HCT116 (cell line): Measurements from ENCODE around the gene PSMC3. TPM values are rescaled to one million over a fixed set of nuclear protein-coding genes. Genes with fewer than 3 reads are reported as not detected.

Experiments
- ATAC-seq: fragments of 200-7000 bp; cut with Tn5 transposase; 2 replicates; pipeline ENCODE4 v1.9.1; 2020; ENCODE audit warnings: mild to moderate bottlenecking, moderate library complexity
- BruUV-seq: library from RNA; stranded (reverse); fragments of 400-500 nt; replicated peaks from 2 replicates; lab custom pipeline; 2021; lab: Mats Ljungman, UMichigan
- CTCF ChIA-PET: fragments of 300-600 bp; sonication (Branson Sonifier 250); formaldehyde crosslinking; loops from one replicate; lab custom pipeline; 2021; ENCODE audit warnings: antibody characterized with exemption; lab: Charles Lee
- POLR2A ChIA-PET: fragments of 300-600, 350-600 bp; sonication (Branson Sonifier 250); formaldehyde crosslinking; loops from one replicate; lab custom pipeline; 2021; ENCODE audit warnings: antibody characterized with exemption; lab: Charles Lee
- RAD21 ChIA-PET, 2 experiments: fragments of 300-600 bp; sonication (Branson Sonifier 250); formaldehyde crosslinking; loops; one replicate each; lab custom pipeline; 2023; ENCODE audit warnings: low total read pairs in 2 of 2; ENCODE audit not compliant: uncharacterized antibody in 2 of 2, unreplicated experiment in 2 of 2, low non-redundant PET in 1 of 2; lab: Charles Lee
- DNase-seq: peaks from one replicate; pipeline ENCODE4 v3.0.0-alpha.2; 2010; ENCODE audit warnings: low read depth, low spot score
- H2AFZ ChIP-seq: fragments of 200-600 bp; shearing (Covaris generic), sonication (generic); 2 replicates; pipeline ENCODE4 v1.6.1; 2017; ENCODE audit warnings: low read depth, mixed run types, mixed read lengths, antibody characterized with exemption, low read length; ENCODE audit not compliant: poor library complexity, severe bottlenecking
- H3K27ac ChIP-seq: 2 replicates; pipeline ENCODE4 v1.5.1; 2012; ENCODE audit warnings: low read depth, low read length
- H3K27me3 ChIP-seq: fragments of 200-600 bp; sonication (generic); 2 replicates; pipeline ENCODE4 v1.6.1; 2016; ENCODE audit warnings: mixed run types, low read length, mixed read lengths; ENCODE audit not compliant: insufficient read depth
- H3K36me3 ChIP-seq, 2 experiments: fragments of 200-500 bp in 1 of 2; fragments of 200-600 bp in 1 of 2; sonication (Bioruptor generic) in 1 of 2; sonication (generic) in 1 of 2; 2 replicates each; pipeline versions ENCODE4 v1.5.1 to v1.6.1; 2014 to 2016; ENCODE audit warnings: low read length in 2 of 2, inconsistent platforms in 1 of 2, mixed read lengths in 1 of 2, mixed run types in 1 of 2; ENCODE audit not compliant: insufficient read depth in 2 of 2, control insufficient read depth in 1 of 2
- H3K4me1 ChIP-seq, 2 experiments: fragments of 200-600 bp in 1 of 2; sonication (generic) in 1 of 2; 2 replicates each; pipeline versions ENCODE4 v1.5.1 to v1.6.1; 2012 to 2017; ENCODE audit warnings: low read length in 2 of 2, inconsistent platforms in 1 of 2, mild to moderate bottlenecking in 1 of 2, mixed read lengths in 1 of 2, mixed run types in 1 of 2, moderate library complexity in 1 of 2; ENCODE audit not compliant: insufficient read depth in 2 of 2, control insufficient read depth in 1 of 2
- H3K4me2 ChIP-seq: fragments of 200-600 bp; sonication (generic); 2 replicates; pipeline ENCODE4 v1.6.1; 2017; ENCODE audit warnings: mixed run types, low read length, mixed read lengths
- H3K4me3 ChIP-seq, 2 experiments: fragments of 200-600 bp in 1 of 2; sonication (generic) in 1 of 2; replicated peaks in 1 of 2; 2 replicates each; pipeline ENCODE4 v1.5.1; 2011 to 2016; ENCODE audit warnings: low read length in 2 of 2, control low read depth in 1 of 2, low read depth in 1 of 2, mild to moderate bottlenecking in 1 of 2, mixed read lengths in 1 of 2, mixed run types in 1 of 2
- H3K79me2 ChIP-seq: fragments of 200-600 bp; sonication (generic); 2 replicates; pipeline ENCODE4 v1.6.1; 2017; ENCODE audit warnings: mild to moderate bottlenecking, mixed run types, low read length, moderate library complexity, mixed read lengths; ENCODE audit not compliant: insufficient read depth
- H3K9ac ChIP-seq: fragments of 200-600 bp; sonication (generic); 2 replicates; pipeline ENCODE4 v1.6.1; 2016; ENCODE audit warnings: low read length, mixed read lengths
- H3K9me2 ChIP-seq: fragments of 200-600 bp; sonication (generic), shearing (Covaris generic); 2 replicates; pipeline ENCODE4 v1.6.1; 2017; ENCODE audit warnings: mixed run types, mild to moderate bottlenecking, moderate library complexity; ENCODE audit not compliant: insufficient read depth
- H3K9me3 ChIP-seq, 2 experiments: fragments of 200-500 bp in 1 of 2; fragments of 200-600 bp in 1 of 2; sonication (Bioruptor generic) in 1 of 2; sonication (generic) in 1 of 2; 2 replicates each; pipeline ENCODE4 v1.6.1; 2014 to 2017; ENCODE audit warnings: low read length in 2 of 2, mixed read lengths in 2 of 2, inconsistent platforms in 1 of 2, low read depth in 1 of 2, mild to moderate bottlenecking in 1 of 2, mixed run types in 1 of 2, moderate library complexity in 1 of 2; ENCODE audit not compliant: control insufficient read depth in 1 of 2, insufficient read depth in 1 of 2
- H4K20me1 ChIP-seq: fragments of 200-600 bp; sonication (generic), shearing (Covaris generic); 2 replicates; pipeline ENCODE4 v1.6.1; 2017; ENCODE audit warnings: mixed run types, mild to moderate bottlenecking, moderate library complexity; ENCODE audit not compliant: insufficient read depth
- ATF3 ChIP-seq: IDR thresholded peaks from 2 replicates; pipeline ENCODE4 v1.6.1; 2012
- CBX3 ChIP-seq: IDR thresholded peaks from 2 replicates; pipeline ENCODE4 v1.6.1; 2012; ENCODE audit warnings: low read depth
- ELF1 ChIP-seq: IDR thresholded peaks from 2 replicates; pipeline ENCODE4 v1.6.1; 2012; ENCODE audit warnings: low read depth, borderline replicate concordance
- EZH2 ChIP-seq: fragments of 200-600 bp; sonication (generic); IDR thresholded peaks from 2 replicates; pipeline ENCODE4 v1.6.1; 2017; ENCODE audit warnings: antibody characterized with exemption, mixed run types
- EZH2phosphoT487 ChIP-seq: fragments of 200-600 bp; IDR thresholded peaks from 2 replicates; pipeline ENCODE4 v1.6.1; 2018; ENCODE audit warnings: antibody characterized with exemption, borderline replicate concordance
- FOSL1 ChIP-seq: IDR thresholded peaks from 2 replicates; pipeline ENCODE4 v1.6.1; 2012; ENCODE audit warnings: low read depth
- JUND ChIP-seq: IDR thresholded peaks from 2 replicates; pipeline ENCODE4 v1.6.1; 2012
- MAX ChIP-seq: IDR thresholded peaks from 2 replicates; pipeline ENCODE4 v1.6.1; 2012
- POLR2A ChIP-seq: IDR thresholded peaks from 2 replicates; pipeline ENCODE4 v1.7.0; 2011; ENCODE audit warnings: borderline replicate concordance; ENCODE audit not compliant: insufficient read depth, insufficient read length; ENCODE audit errors: extremely low read depth
- POLR2AphosphoS5 ChIP-seq: IDR thresholded peaks from 2 replicates; pipeline ENCODE4 v1.6.1; 2011; ENCODE audit warnings: mild to moderate bottlenecking, low read depth, low read length, moderate library complexity
- SIN3A ChIP-seq: IDR thresholded peaks from 2 replicates; pipeline ENCODE4 v1.6.1; 2012; ENCODE audit warnings: low read depth
- SP1 ChIP-seq: IDR thresholded peaks from 2 replicates; pipeline ENCODE4 v1.6.1; 2012; ENCODE audit warnings: low read depth
- SRF ChIP-seq: IDR thresholded peaks from 2 replicates; pipeline ENCODE4 v1.6.1; 2012; ENCODE audit warnings: low read depth
- ZBTB33 ChIP-seq: IDR thresholded peaks from 2 replicates; pipeline ENCODE4 v1.6.1; 2011; ENCODE audit warnings: mild to moderate bottlenecking, low read length, moderate library complexity; ENCODE audit not compliant: insufficient replicate concordance; ENCODE audit errors: extremely low read depth
- ZFX ChIP-seq: fragments of 450-650 bp; IDR thresholded peaks from 2 replicates; pipeline ENCODE4 v1.6.1; 2017
- ZNF274 ChIP-seq: fragments of 200-500 bp; sonication (Bioruptor generic); IDR thresholded peaks from 2 replicates; pipeline ENCODE4 v1.6.1; 2014; ENCODE audit warnings: mild to moderate bottlenecking, low read depth, low read length, inconsistent platforms
- intact Hi-C: fragments of 100-400 bp; cut with micrococcal nuclease; formaldehyde crosslinking; loops from 2 replicates; pipeline ENCODE4 v1.10.0; 2022
- total RNA-seq: library from RNA; stranded (reverse); gene quantifications from one replicate; pipeline ENCODE4 v1.2.1, GENCODE V29; 2021; ENCODE audit not compliant: unreplicated experiment

Gene PSMC3
- total RNA-seq, 1 experiment from 2014 or later, result 155 TPM

DNA sequence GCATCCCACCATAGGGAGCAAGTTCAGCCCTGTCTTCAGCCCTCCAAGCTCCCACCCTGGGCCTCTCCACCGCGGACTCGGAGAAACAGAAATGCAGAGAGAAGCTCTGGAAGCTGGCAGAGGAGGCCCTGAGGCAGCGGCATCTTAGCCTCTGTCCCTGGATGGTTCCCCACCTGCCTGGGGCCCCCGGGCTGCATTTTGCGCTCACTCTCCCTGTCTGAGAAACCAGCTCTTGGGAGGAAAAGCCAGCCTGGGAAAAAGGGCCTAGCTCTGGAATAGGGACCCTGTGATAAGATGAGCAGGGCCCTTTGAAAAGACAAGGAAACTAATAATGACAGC, 35.8 kb downstream of the PSMC3 start:
- H2AFZ ChIP-seq, result no peak overlapping the region
- H3K27ac ChIP-seq, result no peak overlapping the region
- BruUV-seq, result no TSS peak
- TF ChIP-seq POLR2AphosphoS5, result no peak
- TF ChIP-seq SRF, result no peak
- no peak for TF ChIP-seq POLR2A
- TF ChIP-seq ATF3, result no peak
- no peak for TF ChIP-seq JUND
- TF ChIP-seq, all 23 proteins: peak for 0
- Histone ChIP-seq H3K4me3 (no peak overlapping the region), H3K9ac (no peak overlapping the region), H3K79me2 (no peaks in the 10 kb centered on the region), H3K27me3 (no peaks in the 10 kb centered on the region), H4K20me1 (no peaks in the 10 kb centered on the region), H3K9me2 (no peaks in the 10 kb centered on the region), H3K4me2 (no peak overlapping the region), H3K4me1 (no peaks in the 10 kb centered on the region), H3K36me3 (no peaks in the 10 kb centered on the region), H3K9me3 (no peaks in the 10 kb centered on the region)
- ChIA-PET CTCF (interaction anchor here (1.3 kb wide), 1 partner anchor 14 kb away, joined by 3 read pairs; no protein-coding TSS in a partner anchor), POLR2A (no interaction called here), RAD21 (no interaction called here)
- no peak for DNase-seq
- no peak for ATAC-seq
- intact Hi-C loops, result no loop called here

- no peak overlapping the region for H3K9ac ChIP-seq
- no peaks in the 10 kb centered on the region for H3K27me3 ChIP-seq
- no peak for DNase-seq
- H3K36me3 ChIP-seq, result no peaks in the 10 kb centered on the region
- intact Hi-C loops, result no loop called here
- H3K9me2 ChIP-seq, result no peaks in the 10 kb centered on the region
- no peak for ATAC-seq
- H3K79me2 ChIP-seq, result no peaks in the 10 kb centered on the region
- H3K4me1 ChIP-seq, result no peaks in the 10 kb centered on the region
- H3K27ac ChIP-seq, result no peak overlapping the region
- no TSS peak for BruUV-seq
- H2AFZ ChIP-seq, result no peak overlapping the region
- CTCF ChIA-PET, result interaction anchor here (1.3 to 1.4 kb wide), 2 partner anchors 13 to 22 kb away, joined by 3 to 4 read pairs; no protein-coding TSS in a partner anchor
- RAD21 ChIA-PET, result no interaction called here
- H3K9me3 ChIP-seq, result no peaks in the 10 kb centered on the region
- H3K4me2 ChIP-seq, result no peak overlapping the region
- no peak overlapping the region for H3K4me3 ChIP-seq
- no peaks in the 10 kb centered on the region for H4K20me1 ChIP-seq
- POLR2A ChIA-PET, result no interaction called here
- TF ChIP-seq ZFX (no peak), EZH2 (no peak), POLR2AphosphoS5 (no peak), SIN3A (no peak), POLR2A (no peak), ELF1 (no peak), EZH2phosphoT487 (no peak), FOSL1 (no peak), MAX (no peak), JUND (no peak), ZNF274 (no peak), SP1 (no peak), CBX3 (no peak), SRF (no peak), ZBTB33 (no peak)
These were observed 36.4 kb downstream of the PSMC3 start for GRCh38 chr11:47389577-47390421.
